Urothelium cell line (cell line): Measurements from ENCODE around the gene DSTN.
A peak's percentile ranks its signal among the peaks of the same experiment; 100 is the strongest.

Experiments
- DNase-seq: peaks from one replicate; pipeline ENCODE4 v3.0.0; 2011; ENCODE audit warnings: low spot score, mixed read lengths
- FAIRE-seq: peaks from 2 replicates; lab custom pipeline; 2011; peaks lifted over from hg19 to GRCh38; lab: Jason Lieb, UNC

The DSTN gene

DNA sequence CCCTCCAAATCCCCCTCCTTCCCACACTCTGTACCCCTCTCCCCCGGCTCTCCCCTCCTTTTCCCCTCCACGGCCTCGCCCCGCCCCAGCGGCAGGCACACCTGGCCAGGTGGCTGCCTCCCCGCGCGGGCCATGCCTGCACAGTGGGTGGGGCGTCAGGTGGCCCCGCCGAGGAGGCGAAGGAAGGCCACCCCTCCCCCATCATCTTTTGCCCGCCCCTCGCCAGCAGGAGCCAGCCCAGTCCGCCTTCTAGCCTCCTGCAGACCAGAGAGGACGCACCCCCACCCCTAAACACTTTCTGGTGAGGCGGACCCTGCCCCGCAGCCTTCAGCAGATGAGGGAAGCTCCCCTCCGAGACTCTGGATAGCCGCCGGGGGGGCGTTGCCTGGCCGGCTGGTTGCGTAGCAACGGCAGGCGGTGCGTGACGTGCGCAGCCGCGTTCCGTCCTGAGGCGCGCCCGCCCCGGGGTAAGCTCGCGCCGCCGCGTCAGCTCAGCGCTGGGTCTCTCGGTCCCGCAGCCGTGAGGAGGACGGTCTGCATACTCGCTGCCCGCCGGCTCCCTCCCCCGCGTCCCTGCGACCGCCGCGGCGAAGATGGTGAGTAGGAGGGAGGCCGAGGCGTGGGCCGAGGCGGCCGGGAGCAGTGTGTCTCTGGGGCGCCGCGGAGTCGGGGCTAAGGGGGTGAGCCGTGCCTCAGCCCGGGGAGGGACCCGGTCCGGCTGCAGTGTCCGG lies at the start of gene DSTN:
Gene DSTN, plus strand, starts transcription at position 460 of the 731 bp plus-strand sequence. Its CDS starts 134 bp downstream, at position 594.
- FAIRE-seq (peak; percentile 85), DNase-seq (peak; percentile 95)

DNA sequence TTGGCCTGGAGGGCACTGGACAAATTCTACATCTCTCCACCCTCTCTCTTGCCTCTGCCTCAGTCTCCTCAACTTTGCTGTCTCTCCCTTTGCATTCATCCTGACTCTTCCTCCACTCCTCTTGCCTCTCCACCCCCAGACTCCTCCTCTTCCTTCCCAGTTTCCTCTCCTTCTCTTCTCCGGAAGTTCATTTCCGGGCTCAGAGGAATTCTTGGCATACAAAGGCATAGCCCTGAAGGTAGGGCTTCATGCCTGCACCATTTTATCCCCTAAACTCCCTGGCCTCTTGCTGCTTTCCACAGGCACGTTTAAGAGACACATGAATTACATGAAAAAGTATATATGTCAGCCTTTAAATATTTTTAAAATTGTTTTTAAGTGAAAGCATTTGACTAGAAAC lies 49.3 kb upstream of the DSTN start:
- peak; percentile 18 for DNase-seq
- no peak for FAIRE-seq

DNA sequence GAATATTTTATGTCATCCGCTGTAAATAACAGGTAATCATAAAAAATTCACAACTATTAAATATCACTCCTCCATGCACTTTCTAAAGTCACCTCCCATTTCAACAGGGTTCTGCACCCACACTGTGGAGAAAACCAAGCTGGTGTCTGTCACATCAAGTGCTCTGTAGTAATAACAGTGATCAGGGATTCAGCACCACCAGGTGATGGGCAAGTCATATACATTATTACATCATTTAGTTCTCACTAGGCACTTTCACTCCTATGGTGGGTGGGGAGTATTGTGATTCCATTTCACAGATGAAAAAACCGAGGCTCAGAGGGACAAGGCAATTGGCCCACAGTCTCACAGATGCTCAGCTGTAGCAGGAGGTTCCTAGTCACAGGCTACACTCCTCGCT lies 47.3 kb upstream of the DSTN start:
- FAIRE-seq (no peak), DNase-seq (no peak)

DNA sequence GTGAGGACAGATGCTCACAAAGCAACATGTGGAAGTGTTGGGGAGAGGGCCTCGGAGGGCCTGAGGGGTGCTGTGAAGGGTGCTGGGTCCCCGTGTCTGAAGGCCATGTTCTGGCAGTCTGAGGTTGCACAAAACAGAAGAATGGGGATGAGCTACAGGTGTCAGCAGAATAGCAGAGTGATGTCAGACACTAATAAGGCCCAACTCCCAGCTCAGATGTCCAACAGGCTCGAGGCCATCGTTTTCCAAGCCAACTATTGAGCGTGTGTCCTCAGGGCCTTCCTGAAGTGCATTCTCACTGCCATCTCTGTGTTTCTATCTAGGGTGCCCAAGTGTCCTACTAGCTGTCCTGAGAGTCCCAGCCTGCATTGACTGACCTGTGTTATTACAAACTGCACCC lies 46.5 kb upstream of the DSTN start:
- FAIRE-seq (no peak), DNase-seq (no peak)

DNA sequence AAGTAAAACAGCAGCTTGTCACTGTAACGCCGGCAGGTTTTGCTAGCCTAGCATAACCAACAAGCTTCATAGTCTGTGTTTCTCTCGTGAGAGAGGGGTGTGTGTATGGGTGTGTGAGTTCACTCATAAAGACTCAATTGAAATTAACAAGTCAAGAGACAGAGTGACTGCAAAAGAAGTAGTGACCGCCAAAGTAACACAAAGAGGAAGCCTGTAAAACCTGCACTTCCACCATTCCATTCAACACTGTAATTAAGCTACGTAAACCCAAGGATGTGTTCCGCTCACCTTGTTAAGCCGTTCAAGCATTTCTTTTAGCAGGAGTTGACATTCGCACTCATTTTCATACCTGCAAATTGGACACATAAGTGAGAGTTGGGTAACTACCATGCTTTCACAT lies 45.3 kb upstream of the DSTN start:
- FAIRE-seq (no peak), DNase-seq (no peak)

DNA sequence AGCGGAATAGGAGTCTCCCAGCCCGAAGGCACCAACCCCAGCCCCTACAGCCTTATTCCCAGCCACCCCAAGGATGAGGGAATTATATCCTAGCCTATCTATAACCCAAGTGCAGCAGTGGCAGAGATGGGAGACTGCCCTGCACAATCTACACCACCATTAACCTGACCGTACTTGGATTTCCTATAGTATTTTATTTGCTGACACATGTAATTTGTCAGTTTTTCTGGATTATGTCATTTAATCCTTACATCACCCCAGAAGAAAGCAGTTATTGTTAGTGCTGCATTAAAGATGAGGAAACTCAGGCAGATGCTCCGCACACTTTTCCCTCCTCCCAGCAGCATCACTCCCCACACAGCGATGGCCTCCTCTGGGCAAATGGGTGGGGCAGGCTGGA lies 44.7 kb upstream of the DSTN start:
- no peak for FAIRE-seq
- no peak for DNase-seq

DNA sequence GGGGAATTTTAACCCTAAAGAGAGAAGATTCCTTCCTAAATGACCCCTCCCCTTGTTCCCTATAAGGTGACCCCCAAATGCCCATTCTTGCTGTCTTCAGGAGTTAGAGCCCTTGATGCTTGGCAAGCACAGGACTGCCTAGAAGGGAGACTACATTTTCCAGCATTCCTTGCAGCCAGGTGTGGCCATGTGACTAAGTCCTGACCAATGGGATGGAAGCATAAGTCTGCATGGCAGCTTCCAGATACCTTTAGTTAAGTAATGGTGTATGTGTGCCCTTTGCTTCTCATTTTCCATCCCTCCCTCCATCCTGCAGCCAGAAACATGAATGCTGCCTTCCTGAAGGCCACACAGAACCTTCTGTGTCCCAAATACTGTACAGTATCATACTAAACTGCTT lies 44.2 kb upstream of the DSTN start:
- DNase-seq, result peak; percentile 41
- no peak for FAIRE-seq

DNA sequence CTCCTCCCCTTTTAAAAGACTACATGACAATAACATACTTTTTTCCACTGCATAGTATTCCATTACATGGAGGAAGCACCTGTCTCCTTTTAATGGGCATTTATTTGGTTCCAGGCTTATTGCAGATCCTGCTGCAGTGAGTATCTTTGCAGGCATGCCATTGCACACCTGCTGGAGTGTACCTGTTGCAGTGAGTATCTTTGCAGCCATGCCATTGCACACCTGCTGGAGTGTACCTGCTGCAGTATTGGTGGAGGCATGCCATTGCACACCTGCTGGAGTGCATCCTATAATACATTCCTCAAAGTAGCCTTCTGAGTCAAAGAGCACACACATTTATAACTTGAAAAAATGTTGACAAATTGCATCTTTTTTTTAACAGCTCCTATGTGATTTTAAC lies 40.3 kb upstream of the DSTN start:
- FAIRE-seq, result no peak
- no peak for DNase-seq

DNA sequence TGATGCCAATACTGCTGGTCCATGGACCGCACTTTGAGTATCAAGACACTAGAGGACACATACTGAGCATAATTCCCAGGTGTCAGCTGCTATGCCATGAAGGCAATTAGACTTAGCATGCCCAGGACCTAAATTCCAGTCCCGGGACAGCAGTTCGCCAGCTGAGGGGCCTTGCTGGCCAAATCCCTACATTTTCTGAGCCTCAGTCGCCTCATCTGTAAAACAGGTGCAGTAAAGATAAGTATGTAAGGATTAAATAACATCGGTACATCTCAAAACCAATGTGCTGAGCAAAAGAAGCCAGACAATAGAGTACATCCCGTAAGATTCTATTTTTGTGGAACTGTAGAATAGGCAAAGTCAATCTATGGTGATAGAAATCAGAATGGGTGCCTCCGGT lies 39.7 kb upstream of the DSTN start:
- no peak for DNase-seq
- no peak for FAIRE-seq

DNA sequence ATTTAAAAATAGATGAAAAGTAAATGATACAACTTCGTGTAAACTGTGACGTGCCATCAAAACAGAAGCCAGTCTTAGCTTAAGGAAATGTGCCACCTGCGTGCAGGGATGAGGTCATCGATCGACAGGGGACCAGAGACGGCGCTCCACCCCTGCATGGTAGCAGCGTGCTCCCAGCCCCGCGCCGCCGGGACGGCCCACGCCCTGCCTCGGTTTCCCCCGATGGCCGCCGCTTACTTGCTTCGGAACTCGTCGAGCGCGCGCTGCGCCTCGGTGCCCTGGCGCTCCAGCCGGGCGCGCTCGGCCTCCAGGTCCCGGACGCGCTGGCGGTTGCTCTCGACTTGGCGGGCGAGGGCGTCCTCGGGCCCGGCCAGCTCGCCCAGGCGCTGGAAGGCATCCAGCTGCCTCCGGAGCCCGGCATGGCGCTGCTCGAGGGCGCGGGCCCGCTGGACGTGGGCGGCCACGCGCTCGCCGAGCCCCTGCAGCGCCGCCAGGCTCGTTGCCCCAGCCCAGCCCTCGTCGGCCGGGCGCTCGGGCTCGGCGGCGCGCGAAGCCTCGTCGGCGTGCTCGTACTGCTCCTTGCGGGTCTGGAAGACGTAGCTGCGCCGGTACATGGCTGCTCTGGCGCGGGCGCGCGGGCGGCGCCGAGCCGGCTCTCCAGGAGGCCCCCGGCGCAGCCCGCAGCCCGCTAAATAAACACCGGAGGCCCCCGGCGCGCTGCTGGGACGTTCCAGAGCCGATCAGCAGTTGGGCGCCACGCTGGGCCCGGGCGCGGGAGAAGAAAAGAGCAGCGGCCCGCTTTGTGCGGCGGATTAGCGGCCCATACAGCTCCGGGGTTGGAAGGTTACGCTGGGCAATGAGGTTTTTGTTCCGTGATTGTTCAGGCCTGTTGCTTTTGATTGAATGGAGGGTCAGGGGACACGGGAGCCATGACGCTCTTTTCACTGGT lies 38.9 kb upstream of the DSTN start, which contains the start of gene BFSP1:
Gene BFSP1, minus strand, starts transcription at position 664 of the 949 bp plus-strand sequence. Its CDS starts 50 bp downstream, at position 614.
- DNase-seq, result peak; percentile 84

DNA sequence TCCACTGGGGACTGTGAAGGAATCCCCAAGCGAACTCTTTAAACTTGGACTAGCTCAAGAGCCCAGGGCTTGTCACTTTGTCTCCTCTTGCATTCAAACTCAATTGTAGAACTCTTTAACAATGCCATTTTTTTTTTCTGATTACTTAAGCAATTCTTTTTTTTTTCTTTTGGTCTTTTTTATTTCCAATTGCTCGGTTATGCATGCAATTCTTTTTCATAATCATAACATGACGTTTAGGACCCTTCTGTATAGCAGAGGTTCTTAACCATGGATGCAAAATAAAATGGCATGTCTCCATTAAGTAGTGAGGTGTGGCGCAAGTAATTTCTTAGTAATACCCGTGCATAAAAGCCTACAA lies 38.2 kb upstream of the DSTN start:
- DNase-seq (no peak), FAIRE-seq (no peak)

More for the DNA sequence above, 38.9 kb upstream of the DSTN start, which contains the start of gene BFSP1:
- peak; percentile 50 for FAIRE-seq

DNA sequence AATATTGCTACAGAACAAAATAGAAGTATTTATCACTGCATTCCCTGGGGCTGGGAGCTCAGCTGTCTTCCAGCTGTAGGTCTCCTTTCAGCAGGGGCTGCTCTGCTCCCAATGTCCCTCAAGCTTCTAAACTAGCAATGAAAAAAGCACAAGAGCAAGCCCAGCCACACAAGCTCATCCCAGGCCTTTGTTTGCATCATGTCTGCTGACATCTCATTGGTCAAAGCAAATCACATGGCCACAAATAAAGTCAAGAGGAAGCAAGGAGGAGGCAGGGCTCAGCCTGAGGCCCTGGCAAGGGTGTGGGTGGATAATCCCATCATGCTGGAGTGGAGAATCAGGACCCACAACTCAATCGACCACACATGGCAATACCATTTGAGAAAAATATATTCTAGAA lies 36.5 kb upstream of the DSTN start:
- FAIRE-seq (no peak), DNase-seq (peak; percentile 39)

DNA sequence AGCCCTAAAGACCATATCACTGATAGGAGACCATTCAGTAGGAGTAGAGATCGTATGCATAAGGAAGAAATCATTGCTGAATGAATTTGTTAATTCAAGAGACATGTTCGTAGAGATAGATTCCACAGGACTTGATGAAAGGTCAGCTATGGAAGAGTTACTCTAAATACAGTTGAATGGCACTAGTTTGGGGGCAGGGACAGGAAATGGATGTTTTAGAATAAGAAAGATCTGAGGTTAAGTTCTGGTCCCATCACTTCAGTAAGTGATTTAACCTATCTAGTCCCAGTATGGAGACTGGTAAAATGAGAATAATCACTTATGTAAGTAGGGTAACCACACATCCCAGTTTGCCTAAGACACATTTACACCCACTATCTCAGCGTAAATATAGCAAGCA lies 35.8 kb upstream of the DSTN start:
- no peak for FAIRE-seq
- DNase-seq, result no peak

DNA sequence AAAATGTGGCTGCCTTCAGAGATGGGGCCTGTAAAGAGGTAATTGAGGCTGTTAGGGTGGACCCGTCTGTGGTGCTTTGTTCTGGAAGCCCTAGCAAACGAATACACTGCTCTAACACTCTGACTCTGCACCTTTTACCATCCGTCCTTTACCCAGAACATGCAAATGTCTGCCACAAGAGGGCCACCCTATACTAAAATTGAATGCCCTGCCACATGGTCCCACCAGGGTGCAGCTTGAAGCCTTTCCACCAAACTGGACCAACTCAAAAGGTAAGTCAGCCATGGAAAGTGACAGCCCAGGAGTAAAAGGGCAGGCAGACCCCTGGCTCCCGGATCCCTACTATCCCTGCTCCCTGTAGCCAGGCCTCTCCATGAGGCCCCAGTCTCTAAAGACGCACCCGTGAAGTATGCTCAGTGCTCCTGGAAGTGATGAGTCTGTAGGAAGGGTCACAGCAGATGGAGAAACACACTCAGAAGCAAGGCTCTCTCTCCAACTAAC lies 32.9 kb upstream of the DSTN start:
- peak; percentile 82 for DNase-seq
- no peak for FAIRE-seq

DNA sequence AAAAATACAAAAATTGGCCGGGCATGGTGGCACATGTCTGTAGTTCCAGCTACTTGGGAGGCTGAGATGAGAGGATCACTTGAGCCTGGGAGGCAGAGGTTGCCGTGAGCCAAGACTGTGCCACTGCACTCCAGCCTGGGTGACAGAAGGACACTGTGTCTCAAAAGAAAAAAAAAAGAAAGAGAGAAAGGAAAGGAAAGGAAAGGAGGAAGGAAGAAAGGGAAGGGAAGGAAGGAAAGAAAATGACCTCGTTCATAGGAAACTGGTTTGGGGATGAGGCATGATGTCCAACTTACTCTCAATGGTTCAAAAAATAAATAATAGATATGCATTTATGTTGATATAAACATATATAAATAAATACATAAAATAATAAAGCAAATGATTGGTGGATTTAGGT lies 31.9 kb upstream of the DSTN start:
- FAIRE-seq, result no peak

DNA sequence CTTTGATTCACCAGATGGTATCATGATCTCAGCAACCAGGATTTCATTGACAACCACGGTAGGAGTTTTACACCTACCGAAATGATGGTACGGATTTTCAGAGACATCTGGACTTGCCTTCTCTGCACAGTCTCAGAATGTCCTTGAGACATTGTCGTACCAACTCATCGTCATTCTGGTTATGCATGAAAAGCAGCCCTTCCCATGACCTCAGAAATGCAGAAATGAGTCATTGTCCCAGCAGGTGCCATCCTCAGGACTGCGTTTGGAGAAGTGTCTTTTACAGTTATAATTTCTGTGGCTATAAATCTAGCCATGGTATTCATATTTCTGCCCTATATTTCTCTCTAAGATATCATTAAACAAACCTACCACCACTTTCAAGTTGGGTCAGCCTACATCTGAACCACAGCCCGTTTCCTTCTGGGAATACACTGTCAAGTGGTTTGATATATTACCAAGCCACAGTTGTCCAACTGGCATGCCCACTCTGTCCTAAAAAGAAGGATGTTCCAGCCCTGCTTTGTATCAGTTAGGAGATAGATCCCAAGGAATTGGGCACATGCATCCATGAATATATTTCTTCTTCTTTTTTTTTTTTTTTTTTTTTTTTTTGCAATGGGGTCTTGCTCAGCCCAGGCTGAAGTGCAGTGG lies 31.2 kb upstream of the DSTN start:
- peak; percentile 29 for DNase-seq
- FAIRE-seq, result no peak

More for the DNA sequence above, 31.9 kb upstream of the DSTN start:
- no peak for DNase-seq

DNA sequence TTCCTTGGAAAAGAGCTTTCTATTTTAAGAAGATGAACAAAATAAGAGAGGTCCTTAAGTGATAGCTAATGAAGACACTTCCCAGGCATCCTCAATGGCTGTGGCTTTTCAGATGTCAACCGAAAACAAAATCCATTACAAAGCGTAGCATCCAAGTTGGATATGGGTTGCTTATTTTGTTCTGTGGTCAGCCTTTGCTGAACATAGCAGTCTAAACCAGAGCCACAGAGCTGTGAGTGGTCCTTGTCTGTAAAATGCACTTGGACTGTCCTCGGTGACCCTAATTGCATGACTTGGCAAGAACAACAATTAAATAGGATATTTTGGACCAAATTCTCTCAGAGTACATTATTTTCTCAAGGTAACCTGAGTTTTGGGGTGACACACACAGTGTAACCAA lies 28.3 kb upstream of the DSTN start:
- DNase-seq, result no peak
- no peak for FAIRE-seq

DNA sequence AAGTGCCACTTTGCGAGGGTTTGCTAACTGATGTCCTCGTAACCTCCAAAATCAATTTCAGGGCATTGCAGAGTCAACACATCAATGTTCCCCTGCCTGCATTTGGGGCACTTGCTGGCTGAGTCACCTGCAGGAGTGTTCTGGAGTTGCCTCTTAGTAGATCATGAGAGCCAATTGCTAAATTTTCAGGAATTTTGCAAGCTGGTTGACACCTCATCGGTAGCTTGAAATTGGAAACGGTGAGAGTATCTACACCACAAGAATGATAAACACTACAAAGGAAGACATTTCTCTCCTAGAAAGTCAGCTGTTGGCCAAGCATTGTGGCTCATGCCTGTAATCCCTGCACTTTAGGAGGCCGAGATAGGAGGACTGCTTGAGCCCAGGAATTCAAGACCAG lies 27.9 kb upstream of the DSTN start:
- DNase-seq, result no peak

DNA sequence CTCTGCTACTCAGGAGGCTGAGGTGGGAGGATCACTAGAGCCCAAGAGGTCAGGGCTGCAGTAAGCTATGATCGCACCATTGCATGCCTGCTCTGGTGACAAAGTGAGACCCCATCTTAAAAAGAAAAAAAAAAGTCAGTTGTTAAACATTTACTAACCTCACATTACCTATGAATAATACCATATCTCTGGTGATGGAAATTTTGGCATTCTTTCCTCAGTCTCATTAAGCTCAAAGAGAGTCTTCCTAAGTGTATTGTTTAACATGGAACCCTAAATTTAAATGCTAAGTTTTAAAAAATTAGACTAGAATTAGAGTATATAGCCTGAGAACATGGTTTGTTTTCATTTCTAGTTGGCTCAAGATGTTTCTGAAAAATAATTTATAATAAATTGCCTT lies 27.4 kb upstream of the DSTN start:
- FAIRE-seq, result no peak
- no peak for DNase-seq

More for the DNA sequence above, 27.9 kb upstream of the DSTN start:
- FAIRE-seq, result no peak

DNA sequence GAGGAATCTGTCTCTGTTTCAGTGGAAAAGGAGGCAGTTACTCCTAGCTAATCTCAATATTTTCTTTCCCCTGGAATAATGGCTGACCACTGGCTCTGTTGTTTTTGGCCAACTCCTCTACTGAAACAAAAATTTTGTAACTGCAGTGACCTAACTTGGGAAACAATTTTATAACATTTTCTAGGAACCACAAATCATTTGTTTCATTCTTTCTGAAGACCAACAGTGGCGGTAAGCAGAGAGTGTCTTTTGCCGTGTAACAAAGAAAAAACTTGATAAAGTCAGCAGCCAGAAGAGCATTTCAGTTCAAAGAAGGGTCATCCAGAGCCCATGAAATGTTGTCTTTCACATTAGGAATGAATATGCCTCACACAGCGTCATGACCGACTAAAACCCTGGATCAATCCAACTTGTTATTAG lies 26.9 kb upstream of the DSTN start:
- DNase-seq (no peak), FAIRE-seq (no peak)

DNA sequence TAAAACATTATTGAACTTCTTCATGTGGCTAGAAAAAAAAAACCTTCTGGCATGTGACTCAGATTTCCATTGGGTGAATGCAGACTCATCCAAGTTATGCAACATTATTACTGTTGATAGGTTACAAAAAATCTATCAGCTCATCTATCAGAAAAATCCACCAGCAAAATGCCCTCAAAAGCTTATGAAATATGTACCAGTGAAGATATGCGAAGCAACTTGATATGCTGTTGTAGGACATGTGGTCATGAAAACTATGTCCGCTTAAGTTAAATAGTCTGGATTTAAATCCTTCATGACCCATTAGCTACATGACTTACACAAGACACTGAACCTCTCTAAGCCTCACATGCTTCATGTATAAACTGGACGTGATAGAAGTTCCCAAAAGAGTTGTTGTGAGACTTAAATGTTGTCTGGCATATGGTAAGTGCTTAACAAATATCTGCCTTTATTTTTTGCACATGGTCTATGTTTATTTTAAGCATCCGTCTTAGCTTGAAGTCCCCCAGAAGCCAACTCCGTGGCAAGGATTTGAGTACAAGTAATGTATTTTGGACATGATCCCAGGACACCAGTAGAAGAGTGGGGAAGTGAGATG lies 26.2 kb upstream of the DSTN start:
- FAIRE-seq (no peak), DNase-seq (no peak)
